H9 (cell line): Measurements from ENCODE around the gene DSTYK. TPM values are rescaled to one million over a fixed set of nuclear protein-coding genes. Genes with fewer than 3 reads are reported as not detected.
A peak's percentile ranks its signal among the peaks of the same experiment; 100 is the strongest.

Source experiments
- DNase-seq: peaks from one replicate; pipeline ENCODE4 v3.0.0-alpha.2; 2017
- H2AFZ ChIP-seq: one replicate; pipeline ENCODE4 v1.6.1; 2013; ENCODE audit warnings: mild to moderate bottlenecking, low read length, control low read depth, moderate library complexity
- H2AK5ac ChIP-seq: 2 replicates; pipeline ENCODE4 v1.6.1; 2013; ENCODE audit warnings: low read length, control low read depth, mixed read lengths; ENCODE audit not compliant: insufficient read length
- H2BK120ac ChIP-seq: one replicate; pipeline ENCODE4 v1.6.1; 2013; ENCODE audit warnings: low read depth, mild to moderate bottlenecking, low read length, control low read depth, inconsistent platforms; ENCODE audit not compliant: poor library complexity, severe bottlenecking
- H2BK12ac ChIP-seq: 2 replicates; pipeline ENCODE4 v1.6.1; 2013; ENCODE audit warnings: low read length, control low read depth, mixed read lengths, low read depth; ENCODE audit not compliant: insufficient read length
- H2BK15ac ChIP-seq: 2 replicates; pipeline ENCODE4 v1.6.1; 2013; ENCODE audit warnings: low read depth, low read length, control low read depth
- H2BK20ac ChIP-seq: one replicate; pipeline ENCODE4 v1.6.1; 2013; ENCODE audit warnings: low read depth, mild to moderate bottlenecking, low read length, control low read depth, inconsistent platforms; ENCODE audit not compliant: poor library complexity, severe bottlenecking
- H2BK5ac ChIP-seq: 2 replicates; pipeline ENCODE4 v1.6.1; 2013; ENCODE audit warnings: low read length, control low read depth, mixed read lengths; ENCODE audit not compliant: insufficient read length
- H3K14ac ChIP-seq: 2 replicates; pipeline ENCODE4 v1.6.1; 2013; ENCODE audit warnings: low read length, control low read depth; ENCODE audit not compliant: insufficient read depth
- H3K18ac ChIP-seq: 2 replicates; pipeline ENCODE4 v1.6.1; 2013; ENCODE audit warnings: low read depth, mild to moderate bottlenecking, mixed read lengths, low read length, control low read depth; ENCODE audit not compliant: insufficient read length
- H3K23ac ChIP-seq: 2 replicates; pipeline ENCODE4 v1.6.1; 2013; ENCODE audit warnings: low read length, control low read depth, mixed read lengths, low read depth; ENCODE audit not compliant: insufficient read length
- H3K23me2 ChIP-seq: 2 replicates; pipeline ENCODE4 v1.6.1; 2013; ENCODE audit warnings: low read depth, mild to moderate bottlenecking, mixed read lengths, low read length, control low read depth; ENCODE audit not compliant: insufficient read length, poor library complexity, severe bottlenecking
- H3K27ac ChIP-seq: 2 replicates; pipeline ENCODE4 v1.5.1; 2013; ENCODE audit warnings: low read length, control low read depth, mixed read lengths, low read depth; ENCODE audit not compliant: insufficient read length
- H3K27me3 ChIP-seq: 2 replicates; pipeline ENCODE4 v1.6.1; 2013; ENCODE audit warnings: low read length, control low read depth, inconsistent platforms; ENCODE audit not compliant: insufficient read depth
- H3K4ac ChIP-seq: 2 replicates; pipeline ENCODE4 v1.6.1; 2013; ENCODE audit warnings: low read depth, mild to moderate bottlenecking, control low read depth, inconsistent platforms, low read length, moderate library complexity
- H3K4me1 ChIP-seq: 2 replicates; pipeline ENCODE4 v1.6.1; 2013; ENCODE audit warnings: low read length, control low read depth, inconsistent platforms; ENCODE audit not compliant: insufficient read depth
- H3K4me2 ChIP-seq: 2 replicates; pipeline ENCODE4 v1.6.1; 2013; ENCODE audit warnings: low read length, control low read depth, mixed read lengths; ENCODE audit not compliant: insufficient read length, insufficient read depth
- H3K56ac ChIP-seq: 2 replicates; pipeline ENCODE4 v1.6.1; 2013; ENCODE audit warnings: low read depth, mild to moderate bottlenecking, mixed read lengths, low read length, control low read depth; ENCODE audit not compliant: insufficient read length
- H3K79me1 ChIP-seq: 2 replicates; pipeline ENCODE4 v1.6.1; 2013; ENCODE audit warnings: low read depth, mild to moderate bottlenecking, moderate library complexity, low read length, control low read depth, inconsistent platforms; ENCODE audit not compliant: insufficient read depth, poor library complexity, severe bottlenecking
- H3K79me2 ChIP-seq: 2 replicates; pipeline ENCODE4 v1.6.1; 2013; ENCODE audit warnings: low read length, control low read depth, inconsistent platforms; ENCODE audit not compliant: insufficient read depth
- H3K9ac ChIP-seq: 2 replicates; pipeline ENCODE4 v1.6.1; 2013; ENCODE audit warnings: low read length, control low read depth, mixed read lengths; ENCODE audit not compliant: insufficient read length; ENCODE audit errors: extremely low read depth
- H3K9me3 ChIP-seq: one replicate; pipeline ENCODE4 v1.6.1; 2013; ENCODE audit warnings: low read depth, low read length, inconsistent platforms; ENCODE audit not compliant: control insufficient read depth
- H3T11ph ChIP-seq: one replicate; pipeline ENCODE4 v1.6.1; 2013; ENCODE audit warnings: mild to moderate bottlenecking, low read length, control low read depth, inconsistent platforms
- H4K20me1 ChIP-seq: one replicate; pipeline ENCODE4 v1.6.1; 2013; ENCODE audit not compliant: control insufficient read depth, insufficient read length, insufficient read depth
- H4K5ac ChIP-seq: 2 replicates; pipeline ENCODE4 v1.6.1; 2013; ENCODE audit warnings: low read depth, mild to moderate bottlenecking, mixed read lengths, low read length, control low read depth; ENCODE audit not compliant: insufficient read length
- H4K8ac ChIP-seq: replicated peaks from 2 replicates; pipeline ENCODE4 v1.6.1; 2013; ENCODE audit warnings: low read length, control low read depth, mixed read lengths, low read depth; ENCODE audit not compliant: insufficient read length
- H4K91ac ChIP-seq: 2 replicates; pipeline ENCODE4 v1.6.1; 2013; ENCODE audit warnings: low read depth, mild to moderate bottlenecking, moderate library complexity, mixed read lengths, low read length, control low read depth; ENCODE audit not compliant: insufficient read length
- H3K27ac Mint-ChIP-seq, 3 experiments: 2 replicates in 2 of 3; 3 replicates in 1 of 3; pipeline ENCODE4 v1.8.0; 2020 to 2021; ENCODE audit warnings: mixed read lengths in 3 of 3, mild to moderate bottlenecking in 1 of 3, moderate library complexity in 1 of 3
- H3K27me3 Mint-ChIP-seq: 2 replicates; pipeline ENCODE4 v1.8.0; 2021; ENCODE audit warnings: low read depth, mild to moderate bottlenecking, moderate library complexity, mixed read lengths
- H3K36me3 Mint-ChIP-seq, 3 experiments: 2 replicates in 2 of 3; 3 replicates in 1 of 3; pipeline ENCODE4 v1.8.0; 2020 to 2021; ENCODE audit warnings: low read depth in 3 of 3, mixed read lengths in 3 of 3; ENCODE audit not compliant: insufficient read depth in 1 of 3
- H3K4me1 Mint-ChIP-seq, 2 experiments: 2 replicates each; pipeline ENCODE4 v1.8.0; 2020; ENCODE audit warnings: mixed read lengths in 2 of 2
- H3K4me3 Mint-ChIP-seq, 2 experiments: 2 replicates in 1 of 2; 3 replicates in 1 of 2; pipeline ENCODE4 v1.8.0; 2020 to 2021; ENCODE audit warnings: mild to moderate bottlenecking in 2 of 2, mixed read lengths in 2 of 2, moderate library complexity in 1 of 2
- H3K9me3 Mint-ChIP-seq, 2 experiments: 2 replicates in 1 of 2; 3 replicates in 1 of 2; pipeline ENCODE4 v1.8.0; 2020; ENCODE audit warnings: mild to moderate bottlenecking in 2 of 2, mixed read lengths in 2 of 2, moderate library complexity in 1 of 2
- WGBS: extraction: QIAGEN DNeasy Blood & Tissue Kit; methylation state at CpG from one replicate; pipeline ENCODE4 v1.1.7; 2013; ENCODE audit warnings: missing lambda C conversion rate, low lambda C conversion rate, mixed read lengths; ENCODE audit not compliant: insufficient read length; ENCODE audit errors: extremely low coverage; 5-methylcytosine and 5-hydroxymethylcytosine counted together
- total RNA-seq: library from RNA; stranded (reverse); gene quantifications from 2 replicates; pipeline ENCODE4 v1.2.1, GENCODE V29; 2021
- TF ChIP-seq, protein P1 (sequence below): fragments of 200-600 bp; sonication (generic); conservative IDR thresholded peaks from 3 replicates; pipeline ENCODE4 v1.8.0; 2021; ENCODE audit warnings: antibody characterized with exemption, mild to moderate bottlenecking

Gene DSTYK
- total RNA-seq, 1 experiment from 2014 or later, result 8.5 TPM

DNA sequence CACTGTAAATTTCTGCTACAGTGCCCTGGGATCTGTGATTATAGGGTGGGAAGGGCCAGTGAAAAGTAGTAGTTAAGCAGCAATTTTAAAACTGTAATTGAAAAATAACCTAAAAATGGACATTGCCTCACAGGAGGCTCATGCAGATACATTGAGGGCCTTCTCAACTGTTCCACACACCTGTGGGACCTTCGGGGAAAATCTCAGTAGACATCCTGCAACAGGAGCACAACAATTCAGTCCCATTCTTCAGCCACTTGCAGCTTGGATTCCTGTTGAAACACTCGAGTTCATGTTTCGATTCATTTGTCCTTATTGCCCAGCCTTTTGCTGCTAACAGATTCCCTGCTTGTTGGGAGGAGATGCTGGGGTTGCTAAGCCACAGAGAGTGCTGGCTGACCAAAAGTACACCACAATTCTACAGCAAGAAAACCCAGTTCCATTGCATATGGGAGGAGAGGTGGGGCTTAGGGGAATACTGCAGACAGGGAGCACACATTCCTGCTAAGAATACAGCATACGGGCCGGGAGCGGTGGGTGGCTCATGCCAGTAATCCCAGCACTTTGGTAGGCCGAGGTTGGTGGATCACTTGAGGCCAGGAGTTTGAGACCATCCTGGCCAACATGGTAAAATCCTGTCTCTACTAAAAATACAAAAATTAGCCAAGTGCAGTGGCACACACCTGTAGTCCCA, 20.8 kb upstream of the DSTYK start:
- no peaks in the 10 kb centered on the region for H3K9me3 ChIP-seq
- Mint-ChIP-seq H3K36me3 (0 out of 7 replicates have a peak, but pooled peaks cover 0 to 3% (median 0%) of the 10 kb centered on the region in 3 experiments), H3K4me1 (peaks cover 17 to 20% of the 10 kb centered on the region in 2 experiments), H3K4me3 (no peak overlapping the region), H3K9me3 (no peaks in the 10 kb centered on the region; a peak in 1 of 5 replicates), H3K27ac (peak overlapping the region in 1 of 3 experiments; percentile 48; a peak in 2 of 7 replicates), H3K27me3 (peaks cover 13% of the 10 kb centered on the region)
- no peaks in the 10 kb centered on the region for H3K4me1 ChIP-seq
- H3K27me3 ChIP-seq, result no peaks in the 10 kb centered on the region
- no peak for DNase-seq
- H3K56ac ChIP-seq, result no peak overlapping the region
- no peak overlapping the region for H3K18ac ChIP-seq
- no peaks in the 10 kb centered on the region for H3K79me1 ChIP-seq
- no peak overlapping the region for H2BK12ac ChIP-seq
- peaks cover 12% of the 10 kb centered on the region for H3K23me2 ChIP-seq
- no CpG with 5 or more reads among the region's 7 CpGs for WGBS
- no peak overlapping the region for H3K23ac ChIP-seq
- TF ChIP-seq, protein P1, sequence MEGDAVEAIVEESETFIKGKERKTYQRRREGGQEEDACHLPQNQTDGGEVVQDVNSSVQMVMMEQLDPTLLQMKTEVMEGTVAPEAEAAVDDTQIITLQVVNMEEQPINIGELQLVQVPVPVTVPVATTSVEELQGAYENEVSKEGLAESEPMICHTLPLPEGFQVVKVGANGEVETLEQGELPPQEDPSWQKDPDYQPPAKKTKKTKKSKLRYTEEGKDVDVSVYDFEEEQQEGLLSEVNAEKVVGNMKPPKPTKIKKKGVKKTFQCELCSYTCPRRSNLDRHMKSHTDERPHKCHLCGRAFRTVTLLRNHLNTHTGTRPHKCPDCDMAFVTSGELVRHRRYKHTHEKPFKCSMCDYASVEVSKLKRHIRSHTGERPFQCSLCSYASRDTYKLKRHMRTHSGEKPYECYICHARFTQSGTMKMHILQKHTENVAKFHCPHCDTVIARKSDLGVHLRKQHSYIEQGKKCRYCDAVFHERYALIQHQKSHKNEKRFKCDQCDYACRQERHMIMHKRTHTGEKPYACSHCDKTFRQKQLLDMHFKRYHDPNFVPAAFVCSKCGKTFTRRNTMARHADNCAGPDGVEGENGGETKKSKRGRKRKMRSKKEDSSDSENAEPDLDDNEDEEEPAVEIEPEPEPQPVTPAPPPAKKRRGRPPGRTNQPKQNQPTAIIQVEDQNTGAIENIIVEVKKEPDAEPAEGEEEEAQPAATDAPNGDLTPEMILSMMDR, result no peak
- no peak overlapping the region for H4K5ac ChIP-seq
- no peak overlapping the region for H2BK5ac ChIP-seq
- H2BK120ac ChIP-seq, result no peak overlapping the region
- no peaks in the 10 kb centered on the region for H3K79me2 ChIP-seq
- H4K91ac ChIP-seq, result no peak overlapping the region
- H2AK5ac ChIP-seq, result no peak overlapping the region
- no peak overlapping the region for H4K8ac ChIP-seq
- no peak overlapping the region for H3T11ph ChIP-seq
- no peaks in the 10 kb centered on the region for H4K20me1 ChIP-seq
- no peak overlapping the region for H3K14ac ChIP-seq
- H3K4me2 ChIP-seq, result no peak overlapping the region
- H2BK20ac ChIP-seq, result no peak overlapping the region
- H3K9ac ChIP-seq, result no peak overlapping the region
- H2AFZ ChIP-seq, result no peak overlapping the region
- H3K4ac ChIP-seq, result no peak overlapping the region
- no peak overlapping the region for H3K27ac ChIP-seq
- H2BK15ac ChIP-seq, result no peak overlapping the region
